ENCODE results near the gene TUBD1.

The TUBD1 gene

GRCh38 chr17:59825533-59826322 is 67.0 kb downstream of the TUBD1 start:
- DNase-seq (ENCODE audit: low read depth in 2 of 2) = no peak

GRCh38 chr17:59815965-59816364 is 76.8 kb downstream of the TUBD1 start:
- DNase-seq (ENCODE audit: low read depth in 2 of 2) = no peak

DNA sequence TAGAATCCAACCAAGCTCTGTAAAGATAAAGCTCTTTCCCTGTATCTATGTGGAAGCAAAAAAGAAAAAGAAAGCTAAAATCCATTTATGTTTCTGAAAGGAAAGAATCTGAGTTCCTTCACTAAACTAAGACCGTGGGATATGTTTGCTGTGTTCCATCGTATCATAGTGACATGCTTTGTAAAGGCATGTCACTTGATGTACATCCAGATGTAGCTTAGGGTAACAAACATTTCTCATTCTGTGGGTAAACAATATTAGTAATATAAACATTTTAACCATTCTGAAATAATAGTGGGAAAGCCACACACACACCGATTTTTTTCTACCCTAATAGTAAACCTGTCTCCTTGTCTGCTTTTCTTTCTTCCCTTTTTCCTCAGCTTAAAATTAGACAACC is 78.1 kb downstream of the TUBD1 start:
- no peak for DNase-seq (ENCODE audit: low read depth in 2 of 2)

GRCh38 chr17:59814276-59814675 is 78.5 kb downstream of the TUBD1 start:
- DNase-seq (ENCODE audit: low read depth in 2 of 2) = no peak

GRCh38 chr17:59812139-59812538 is 80.6 kb downstream of the TUBD1 start:
- DNase-seq (ENCODE audit: low read depth in 2 of 2) = no peak

GRCh38 chr17:59811209-59811608 is 81.5 kb downstream of the TUBD1 start:
- DNase-seq (ENCODE audit: low read depth in 2 of 2) = no peak

GRCh38 chr17:59810894-59811153 is 81.9 kb downstream of the TUBD1 start:
- no peak for DNase-seq (ENCODE audit: low read depth in 2 of 2)

All from stimulated activated CD8-positive, alpha-beta memory T cell treated with anti-CD3 and anti-CD28 coated beads, Interleukin-7, amount 100 ng/mL, for 4 hours (primary cell).